GM11168 (cell line): ENCODE measurements around the gene NT5DC1.

Experiments
- in situ Hi-C: fragments of 300-500 bp; cut with MboI; formaldehyde crosslinking; loops from one replicate; pipeline ENCODE4 v1.12.0; 2022; ENCODE audit warnings: low sequenced_read_pairs; ENCODE audit not compliant: unreplicated experiment

The NT5DC1 gene

DNA sequence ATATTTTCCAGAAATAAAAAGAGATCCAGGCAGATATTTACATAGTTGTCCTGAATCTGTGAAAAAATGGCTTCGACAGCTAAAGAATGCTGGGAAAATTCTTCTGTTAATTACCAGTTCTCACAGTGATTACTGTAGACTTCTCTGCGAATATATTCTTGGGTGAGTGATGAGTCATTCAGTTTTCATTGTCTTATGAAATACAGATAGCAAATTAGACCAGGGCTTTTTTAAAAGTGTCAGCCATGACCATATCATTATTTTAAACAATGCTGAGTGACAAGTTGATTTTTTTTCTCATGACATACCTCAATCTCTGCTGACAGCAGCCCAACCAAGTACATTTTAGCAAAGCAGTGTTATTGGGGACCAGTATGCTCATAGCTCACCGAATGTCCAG, 120.4 kb downstream of the NT5DC1 start:
- in situ Hi-C loops, result no loop called here

- in situ Hi-C loops, result no loop called here
These were observed 121.3 kb downstream of the NT5DC1 start for GRCh38 chr6:116221911-116222310.

DNA sequence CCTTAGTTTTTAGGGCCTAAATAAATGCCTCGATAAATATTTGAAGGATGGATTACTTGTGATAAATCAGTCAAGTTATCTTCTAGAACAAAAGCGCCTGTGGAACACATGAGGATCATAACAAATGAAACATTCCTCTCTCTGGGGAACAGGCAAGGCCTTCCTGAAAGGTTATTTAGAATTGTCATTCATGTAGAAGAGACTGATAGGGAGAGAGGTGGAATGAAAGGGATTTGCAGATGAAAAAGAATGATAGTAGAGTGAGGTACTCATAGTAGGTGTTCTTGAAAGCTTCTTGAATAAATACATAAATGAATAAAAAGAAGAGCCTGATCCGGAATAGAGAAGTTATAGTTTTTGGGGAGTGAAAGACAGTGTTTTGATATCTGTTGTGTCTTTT, 122.7 kb downstream of the NT5DC1 start:
- in situ Hi-C loops, result no loop called here

- in situ Hi-C loops, result no loop called here
These were observed 128.7 kb downstream of the NT5DC1 start for GRCh38 chr6:116229287-116229913.

DNA sequence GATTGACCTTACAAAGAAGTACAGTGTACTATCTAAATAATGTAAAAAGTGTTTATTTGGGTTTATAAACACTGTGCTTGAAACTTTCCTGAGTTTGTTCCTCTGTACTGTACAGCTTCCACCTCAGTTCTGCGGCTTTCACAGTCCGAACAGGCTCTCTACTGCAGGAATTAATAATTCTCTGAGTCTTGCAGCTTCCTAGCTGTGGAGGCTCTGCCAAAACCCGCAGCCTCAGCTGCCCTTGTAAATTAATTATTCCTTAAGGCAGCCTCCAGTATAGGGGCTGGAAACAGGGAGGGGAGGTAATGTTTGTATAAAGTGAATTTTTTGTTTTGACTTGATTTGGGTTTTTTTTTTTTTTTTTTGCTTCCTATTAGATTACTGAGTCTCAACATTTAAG, 134.0 kb downstream of the NT5DC1 start:
- in situ Hi-C loops, result no loop called here

DNA sequence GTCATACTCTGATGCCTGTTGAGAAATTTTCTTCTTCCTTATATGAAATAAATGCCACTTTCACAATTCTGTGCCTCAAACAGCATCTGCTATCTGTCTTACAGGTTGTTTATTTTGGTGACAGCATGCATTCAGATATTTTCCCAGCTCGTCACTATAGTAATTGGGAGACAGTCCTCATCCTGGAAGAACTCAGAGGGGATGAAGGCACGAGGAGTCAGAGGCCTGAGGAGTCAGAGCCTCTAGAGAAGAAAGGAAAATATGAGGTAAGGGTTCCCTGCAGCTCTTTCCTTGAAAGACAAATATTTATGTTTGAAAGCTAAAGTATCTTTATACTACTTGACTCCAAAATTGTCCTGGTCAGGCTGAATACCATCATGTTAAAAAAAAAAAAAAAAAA, 137.4 kb downstream of the NT5DC1 start:
- in situ Hi-C loops, result no loop called here

GRCh38 chr6:116239256-116239655, 138.6 kb downstream of the NT5DC1 start:
- in situ Hi-C loops, result no loop called here

DNA sequence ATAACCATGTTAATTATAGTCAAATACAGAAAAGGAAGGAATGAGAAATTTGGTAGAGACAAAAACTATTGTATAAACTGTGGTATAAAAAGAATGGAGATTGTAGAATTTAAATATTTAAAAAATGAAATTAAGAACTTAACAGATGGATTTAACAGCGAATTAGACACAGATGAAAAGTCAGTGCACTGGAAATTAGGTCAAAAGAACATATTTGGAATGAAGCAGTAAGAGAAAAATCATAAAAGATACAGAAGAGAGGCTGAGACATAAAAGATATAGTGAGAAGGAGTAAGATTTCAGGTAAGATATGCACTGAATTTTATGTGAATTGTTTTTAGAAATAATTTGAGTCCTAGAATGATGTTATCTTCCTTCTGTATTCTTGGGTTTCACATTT, 139.2 kb downstream of the NT5DC1 start:
- in situ Hi-C loops, result no loop called here

GRCh38 chr6:116244284-116244683, 143.6 kb downstream of the NT5DC1 start:
- in situ Hi-C loops, result no loop called here

DNA sequence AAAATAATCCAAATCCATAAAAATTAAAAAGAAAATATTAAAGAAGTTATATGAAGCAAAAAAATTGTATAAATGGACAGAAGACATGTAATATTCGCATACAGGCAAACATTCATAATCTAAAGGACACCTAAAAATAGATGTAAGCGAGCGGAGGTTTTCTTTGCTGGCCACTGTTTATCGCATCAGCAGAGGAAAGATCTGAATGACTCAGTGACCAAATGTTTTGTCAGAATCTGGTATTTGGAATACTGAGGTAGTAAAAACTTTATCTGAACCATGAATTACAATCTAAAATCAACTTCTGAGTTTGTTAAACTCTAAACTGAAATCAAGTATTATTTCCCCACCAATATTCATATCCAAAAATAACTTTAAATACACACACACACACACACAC, 145.4 kb downstream of the NT5DC1 start:
- in situ Hi-C loops, result no loop called here

DNA sequence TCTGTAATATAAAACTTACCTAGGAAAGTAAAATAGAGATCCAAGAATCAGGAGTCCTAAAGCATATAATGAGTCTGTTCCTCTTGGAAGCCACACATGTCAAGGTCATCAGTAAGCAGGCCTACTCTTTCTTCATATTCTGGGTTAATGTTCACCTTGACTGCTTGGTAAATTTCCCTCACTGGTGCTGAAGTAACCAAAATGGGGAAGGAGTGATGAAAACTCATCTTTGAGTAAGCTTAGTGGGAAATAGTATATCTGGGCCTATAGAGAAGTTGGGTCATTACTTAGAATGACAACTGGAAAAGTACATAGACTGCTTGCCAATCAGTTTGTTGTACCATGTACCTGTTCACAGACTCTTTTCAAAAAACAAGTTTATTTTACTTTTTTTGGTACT, 146.6 kb downstream of the NT5DC1 start:
- in situ Hi-C loops, result no loop called here

DNA sequence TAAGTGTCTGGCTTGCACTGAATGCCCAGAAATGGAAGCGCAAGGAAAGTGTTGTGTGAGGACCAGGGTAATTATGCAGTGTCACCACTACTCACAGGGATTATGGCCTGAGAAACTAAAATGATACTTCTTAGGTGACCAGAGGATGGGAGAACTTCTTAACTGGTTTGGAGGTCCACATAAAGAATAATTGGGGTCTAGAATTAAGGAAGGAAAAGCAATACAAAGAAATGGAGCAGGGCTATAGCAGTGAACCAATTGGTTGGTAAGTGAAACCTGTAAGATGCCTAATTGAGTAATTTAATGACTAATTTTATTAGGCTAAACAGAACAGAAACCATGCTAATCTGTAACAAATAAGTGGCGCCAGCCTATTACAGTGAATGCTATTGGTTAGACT, 147.9 kb downstream of the NT5DC1 start:
- in situ Hi-C loops, result no loop called here

DNA sequence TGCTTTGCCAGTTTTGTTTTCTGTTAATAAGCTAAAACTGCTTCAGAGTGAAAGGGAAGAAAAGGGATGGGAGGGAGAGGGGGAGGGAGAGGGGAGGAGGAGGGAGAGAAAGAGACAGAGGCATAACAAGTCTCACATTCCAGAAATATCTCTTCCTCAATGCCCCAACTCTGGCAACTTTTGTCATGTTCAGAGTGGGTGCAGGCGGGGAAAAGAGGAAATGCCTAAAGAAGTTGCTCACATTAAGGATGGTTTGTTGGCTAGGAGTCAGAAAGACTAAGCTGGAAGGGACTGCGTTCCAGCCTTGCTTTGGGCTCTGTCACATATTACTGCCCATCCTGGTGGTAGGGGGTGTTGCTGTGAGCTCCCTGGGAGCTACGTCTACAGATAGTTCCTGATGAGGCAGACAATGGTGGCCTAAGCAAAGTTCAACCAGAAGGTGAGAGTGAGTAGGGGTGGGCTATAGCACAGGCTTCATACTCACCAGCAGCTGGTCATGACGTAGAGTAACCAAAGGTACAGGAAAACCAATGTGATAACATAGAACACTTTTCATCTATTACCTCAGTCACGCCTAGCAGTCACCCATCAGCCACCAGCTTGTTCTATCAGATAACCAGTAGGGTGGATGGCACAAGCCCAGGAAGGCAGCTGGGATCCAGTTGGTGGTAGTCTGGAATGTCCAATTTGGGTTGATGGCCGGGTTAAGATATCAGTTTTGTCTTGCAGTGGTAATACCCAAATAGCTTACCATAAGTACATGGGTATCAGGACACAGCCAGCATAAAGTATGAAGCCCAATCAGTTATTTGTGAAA, 151.1 kb downstream of the NT5DC1 start:
- in situ Hi-C loops, result no loop called here

- in situ Hi-C loops, result no loop called here
These were observed 152.5 kb downstream of the NT5DC1 start for GRCh38 chr6:116253188-116253504.

DNA sequence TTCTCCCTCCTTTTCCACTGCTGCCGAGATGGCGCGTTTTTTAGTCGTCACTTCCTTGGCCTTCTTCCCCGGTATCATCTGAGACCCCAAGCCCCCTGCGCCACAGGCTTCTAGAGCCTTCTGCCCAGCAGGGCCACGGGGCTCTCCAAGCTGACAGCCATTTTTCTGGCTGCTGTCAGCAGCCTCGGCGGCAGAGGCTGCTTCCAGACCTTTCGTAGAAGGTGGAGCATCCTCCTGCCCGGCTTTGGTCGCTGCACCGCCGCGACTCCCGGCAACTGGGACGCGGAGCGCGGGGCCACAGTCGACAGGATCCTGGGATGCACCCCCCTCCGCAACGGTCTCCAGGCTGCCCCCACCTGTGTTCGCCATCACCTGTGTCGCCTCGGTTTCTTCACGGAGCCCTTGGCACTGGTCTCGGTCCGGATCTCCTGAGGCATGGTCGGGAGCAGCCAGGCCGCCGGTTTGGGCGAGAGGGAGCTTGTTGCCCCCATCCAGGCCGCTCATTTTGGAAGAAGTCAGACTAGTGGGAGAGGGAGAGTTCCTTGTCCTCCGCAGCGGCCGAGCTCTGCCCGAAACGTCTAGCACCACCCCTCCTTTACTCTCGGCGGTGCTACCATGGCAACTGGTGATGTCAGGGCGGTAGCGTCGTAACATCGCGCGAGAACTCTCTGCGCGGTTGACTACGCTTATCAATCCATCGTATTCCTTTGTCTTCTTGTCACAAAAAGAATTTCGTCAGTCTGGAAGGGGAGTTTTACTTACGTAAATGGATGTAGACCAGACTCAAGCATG, 153.0 kb downstream of the NT5DC1 start, which contains the start of gene TSPYL4:
Gene TSPYL4 (minus strand): TSS at position 571 of the 792 bp plus-strand sequence. CDS start 67 bp downstream, at position 504.
- in situ Hi-C loops, result no loop called here

GRCh38 chr6:116254297-116255056, 153.8 kb downstream of the NT5DC1 start:
- in situ Hi-C loops, result no loop called here

GRCh38 chr6:116255246-116255800, 154.7 kb downstream of the NT5DC1 start:
- in situ Hi-C loops, result no loop called here

DNA sequence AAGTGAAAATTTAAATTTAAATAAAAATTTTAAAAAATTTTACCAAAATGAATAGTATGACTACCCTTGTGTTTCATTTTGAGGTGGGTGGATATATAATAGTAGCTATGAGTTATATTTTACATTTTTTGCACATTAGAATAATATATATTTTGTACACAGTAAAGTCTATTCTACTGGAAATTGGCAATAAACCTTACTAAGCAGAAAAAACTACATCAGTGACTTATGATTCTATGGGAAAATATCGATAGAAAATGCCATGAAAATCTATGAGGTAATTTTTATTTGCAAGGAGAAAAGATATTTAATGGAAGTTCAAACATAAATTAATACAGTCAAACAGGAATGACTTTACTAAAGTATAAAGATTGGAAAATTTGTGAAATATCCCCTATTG, 156.0 kb downstream of the NT5DC1 start:
- in situ Hi-C loops, result no loop called here

DNA sequence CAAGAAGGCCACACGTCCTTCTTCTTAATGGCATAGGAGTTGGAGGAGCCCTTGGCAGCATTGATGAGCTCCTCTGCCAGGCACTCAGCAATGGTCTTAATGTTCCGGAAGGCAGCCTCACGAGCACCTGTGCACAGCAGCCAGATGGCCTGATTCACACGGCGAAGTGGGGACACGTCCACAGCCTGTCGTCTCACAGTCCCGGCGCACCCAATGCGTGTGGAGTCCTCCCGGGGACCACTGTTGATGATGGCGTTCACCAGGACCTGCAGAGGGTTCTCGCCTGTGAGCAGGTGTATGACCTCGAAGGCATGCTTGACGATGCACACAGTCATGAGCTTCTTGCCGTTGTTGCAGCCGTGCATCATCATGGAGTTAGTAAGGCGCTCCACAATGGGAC, 157.9 kb downstream of the NT5DC1 start:
- in situ Hi-C loops, result no loop called here

DNA sequence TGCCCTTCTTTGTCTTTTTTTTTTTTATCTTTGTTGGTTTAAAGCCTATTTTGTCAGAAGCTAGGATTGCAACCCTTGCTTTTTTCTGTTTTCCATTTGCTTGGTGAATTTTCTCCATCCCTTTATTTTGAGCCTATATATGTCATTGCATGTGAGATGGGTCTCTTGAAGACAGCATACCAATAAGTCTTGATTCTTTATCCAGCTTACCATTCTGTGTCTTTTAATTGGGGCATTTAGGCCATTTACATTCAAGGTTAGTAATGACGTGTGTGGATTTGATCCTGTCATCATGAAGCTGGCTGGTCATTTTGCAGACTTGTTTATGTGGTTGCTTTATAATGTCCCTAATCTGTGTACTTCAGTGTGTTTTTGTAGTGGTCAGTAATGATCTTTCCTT, 162.7 kb downstream of the NT5DC1 start:
- in situ Hi-C loops, result loop anchor here (10.0 kb wide), 1 partner anchor 281 kb away; the partner anchor contains the start of gene TRAPPC3L
